ENCODE measurements around the gene AVPI1.
"Not testable (repeated sequence)": the region's sequence is repeated elsewhere in the genome, so short reads cannot be mapped to it uniquely, and the experiment has no call there.

The AVPI1 gene

GRCh38 chr10:97711640-97712572 lies 24.9 kb upstream of the AVPI1 start:
- no peak for DNase-seq

- no peak for DNase-seq
Observed at GRCh38 chr10:97708976-97709946, 22.2 kb upstream of the AVPI1 start.

- DNase-seq: no peak
Observed at GRCh38 chr10:97708167-97708566, 21.1 kb upstream of the AVPI1 start.

- no peak for DNase-seq
Observed at GRCh38 chr10:97707134-97707861, 20.3 kb upstream of the AVPI1 start.

GRCh38 chr10:97705006-97705670 lies 18.1 kb upstream of the AVPI1 start:
- no peak for DNase-seq

GRCh38 chr10:97704341-97704740 lies 17.3 kb upstream of the AVPI1 start:
- DNase-seq: no peak

GRCh38 chr10:97703398-97704067 lies 16.5 kb upstream of the AVPI1 start:
- DNase-seq: no peak

GRCh38 chr10:97701438-97702069 lies 14.5 kb upstream of the AVPI1 start:
- peak; percentile 45 for DNase-seq

GRCh38 chr10:97698072-97698655 lies 11.1 kb upstream of the AVPI1 start:
- peak; percentile 61 for DNase-seq

GRCh38 chr10:97690133-97690532 lies 3.1 kb upstream of the AVPI1 start:
- no peak for DNase-seq

GRCh38 chr10:97689559-97690020 lies 2.5 kb upstream of the AVPI1 start:
- no peak for DNase-seq

GRCh38 chr10:97687785-97688781 lies 1.0 kb upstream of the AVPI1 start:
- no peak for DNase-seq

- no peak for DNase-seq
Observed at GRCh38 chr10:97686301-97686961, 610 bp downstream of the AVPI1 start.

GRCh38 chr10:97685395-97685958 lies 1.6 kb downstream of the AVPI1 start:
- no peak for DNase-seq

- no peak for DNase-seq
Observed at GRCh38 chr10:97684866-97685394, 2.1 kb downstream of the AVPI1 start.

- not testable (repeated sequence) for DNase-seq
Observed at GRCh38 chr10:97684368-97684713, 2.7 kb downstream of the AVPI1 start.

- no peak for DNase-seq
Observed at GRCh38 chr10:97683556-97684367, 3.3 kb downstream of the AVPI1 start.
